Measurements from ENCODE around the gene PPDPF. TPM values are rescaled to one million over a fixed set of nuclear protein-coding genes. Genes with fewer than 3 reads are reported as not detected.

PPDPF gene
- total RNA-seq, 1 donor from 2014 or later, result 99.3 TPM

DNA sequence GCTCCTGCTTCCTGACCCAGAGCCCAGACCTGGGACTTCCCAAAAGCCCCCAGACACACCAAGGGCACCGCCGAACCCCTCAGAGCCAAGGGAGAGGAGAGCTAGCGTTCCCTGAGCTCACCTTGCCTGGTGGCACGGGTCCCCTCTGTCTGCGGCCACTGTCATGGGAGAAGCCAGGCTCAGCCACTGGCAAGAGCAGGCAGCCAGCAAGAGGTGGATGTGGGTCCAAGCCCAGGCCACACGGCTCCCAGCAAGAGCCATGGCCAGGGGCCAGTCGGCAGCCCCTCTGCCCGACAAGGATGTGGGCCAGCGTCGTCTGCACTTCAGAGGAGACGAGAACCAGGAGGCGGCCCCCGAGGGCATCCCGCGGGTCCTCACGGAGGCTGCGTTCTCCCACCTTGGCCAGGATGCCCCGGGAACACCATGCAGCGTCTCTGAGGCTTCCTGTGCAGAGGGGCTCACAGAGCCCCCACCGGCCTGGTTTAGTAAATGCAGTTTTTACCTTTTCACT is 2.2 kb upstream of the PPDPF start:
- no peak for DNase-seq (ENCODE audit: low read depth)
- TF ChIP-seq, protein P1, sequence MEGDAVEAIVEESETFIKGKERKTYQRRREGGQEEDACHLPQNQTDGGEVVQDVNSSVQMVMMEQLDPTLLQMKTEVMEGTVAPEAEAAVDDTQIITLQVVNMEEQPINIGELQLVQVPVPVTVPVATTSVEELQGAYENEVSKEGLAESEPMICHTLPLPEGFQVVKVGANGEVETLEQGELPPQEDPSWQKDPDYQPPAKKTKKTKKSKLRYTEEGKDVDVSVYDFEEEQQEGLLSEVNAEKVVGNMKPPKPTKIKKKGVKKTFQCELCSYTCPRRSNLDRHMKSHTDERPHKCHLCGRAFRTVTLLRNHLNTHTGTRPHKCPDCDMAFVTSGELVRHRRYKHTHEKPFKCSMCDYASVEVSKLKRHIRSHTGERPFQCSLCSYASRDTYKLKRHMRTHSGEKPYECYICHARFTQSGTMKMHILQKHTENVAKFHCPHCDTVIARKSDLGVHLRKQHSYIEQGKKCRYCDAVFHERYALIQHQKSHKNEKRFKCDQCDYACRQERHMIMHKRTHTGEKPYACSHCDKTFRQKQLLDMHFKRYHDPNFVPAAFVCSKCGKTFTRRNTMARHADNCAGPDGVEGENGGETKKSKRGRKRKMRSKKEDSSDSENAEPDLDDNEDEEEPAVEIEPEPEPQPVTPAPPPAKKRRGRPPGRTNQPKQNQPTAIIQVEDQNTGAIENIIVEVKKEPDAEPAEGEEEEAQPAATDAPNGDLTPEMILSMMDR (conservative IDR thresholded peaks at IDR 0.05; ENCODE audit: low read depth, low read length), result no peak

DNA sequence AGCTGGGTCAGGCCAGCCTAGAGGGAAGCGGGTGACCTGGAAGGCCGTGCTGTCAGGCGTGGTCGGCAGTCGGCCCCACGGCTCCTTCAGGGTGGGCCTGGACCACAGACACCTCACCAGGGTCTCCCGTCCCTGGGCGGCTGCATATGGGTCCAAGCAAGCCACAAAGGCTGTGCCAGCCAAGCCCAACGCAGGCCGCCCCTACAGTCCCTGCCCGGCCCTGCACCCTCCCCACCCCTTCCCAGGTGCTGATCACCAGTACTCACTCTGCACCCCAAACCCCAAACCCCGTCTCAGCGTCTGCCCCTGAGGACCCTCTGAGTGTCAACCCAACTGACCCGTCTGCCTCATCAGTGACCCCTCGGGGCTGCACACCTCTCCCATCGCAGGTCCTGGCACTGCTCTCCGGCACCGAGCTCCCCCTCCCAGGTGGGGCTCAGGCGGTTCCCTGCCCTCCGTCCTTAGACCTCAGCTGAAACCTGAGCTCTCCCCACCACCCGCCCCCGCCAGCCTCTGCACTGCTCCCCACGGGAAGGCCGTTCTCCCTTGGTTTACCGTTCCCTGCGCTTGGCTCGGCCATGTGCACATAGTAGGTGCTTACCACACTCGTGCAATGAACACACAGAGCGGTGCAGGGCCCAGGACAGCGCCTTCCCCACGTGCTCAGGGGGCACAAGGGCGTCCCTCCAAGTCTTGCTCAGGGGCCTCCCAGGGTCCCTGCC is 1.5 kb upstream of the PPDPF start:
- TF ChIP-seq, protein P1 (conservative IDR thresholded peaks at IDR 0.05; ENCODE audit: low read depth, low read length), result no peak
- H3K4me3 ChIP-seq (ENCODE audit: low read depth, low read length), result peak overlapping the region; percentile 86
- no peak for DNase-seq (ENCODE audit: low read depth)

More for the DNA sequence above, 2.2 kb upstream of the PPDPF start:
- H3K4me3 ChIP-seq (ENCODE audit: low read depth, low read length), result no peak overlapping the region

DNA sequence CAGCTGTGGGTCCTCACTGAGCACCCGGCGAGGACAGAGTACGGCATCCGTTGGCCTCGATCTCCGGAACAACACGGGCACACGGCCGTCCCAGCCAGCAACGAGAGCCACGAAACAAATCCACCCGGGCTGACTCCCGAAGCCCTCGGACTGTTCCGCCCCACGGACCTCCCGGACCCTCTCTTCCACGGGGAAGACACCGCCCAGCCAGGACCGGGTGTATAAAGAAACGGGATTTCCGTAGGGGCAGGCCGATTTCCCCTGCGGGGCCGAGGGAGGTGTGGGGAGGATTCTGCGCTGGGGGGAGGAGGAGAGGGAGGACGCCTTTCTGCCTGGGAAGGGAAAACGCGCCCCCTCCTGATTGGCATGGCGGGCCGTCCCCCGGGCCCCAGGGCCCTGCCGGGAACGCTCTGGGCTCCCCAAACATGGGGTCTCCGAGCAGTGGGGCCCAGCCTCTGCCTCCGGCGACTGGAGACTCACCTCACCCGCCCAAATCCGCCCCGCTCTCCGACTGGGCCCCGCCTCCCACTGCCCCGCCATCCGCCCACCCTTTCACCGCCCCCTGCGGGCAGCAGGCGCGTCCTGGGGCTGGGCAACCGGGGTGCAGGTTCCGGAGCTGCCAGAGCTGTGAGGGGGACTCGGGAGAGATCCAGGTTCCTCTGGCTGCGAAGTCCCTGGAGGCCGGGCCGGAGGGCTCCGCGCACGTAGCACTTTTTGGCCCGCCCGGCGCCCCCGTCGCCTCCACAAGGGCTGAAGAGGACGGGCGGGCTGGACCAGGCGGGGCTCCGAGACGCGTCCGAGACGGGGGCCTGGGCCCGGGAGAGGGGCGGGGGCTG is 679 bp upstream of the PPDPF start:
- H3K4me3 ChIP-seq (ENCODE audit: low read depth, low read length), result peak overlapping the region; percentile 86
- TF ChIP-seq, protein P1 (conservative IDR thresholded peaks at IDR 0.05; ENCODE audit: low read depth, low read length), result peak; percentile 32
- DNase-seq (ENCODE audit: low read depth), result no peak

DNA sequence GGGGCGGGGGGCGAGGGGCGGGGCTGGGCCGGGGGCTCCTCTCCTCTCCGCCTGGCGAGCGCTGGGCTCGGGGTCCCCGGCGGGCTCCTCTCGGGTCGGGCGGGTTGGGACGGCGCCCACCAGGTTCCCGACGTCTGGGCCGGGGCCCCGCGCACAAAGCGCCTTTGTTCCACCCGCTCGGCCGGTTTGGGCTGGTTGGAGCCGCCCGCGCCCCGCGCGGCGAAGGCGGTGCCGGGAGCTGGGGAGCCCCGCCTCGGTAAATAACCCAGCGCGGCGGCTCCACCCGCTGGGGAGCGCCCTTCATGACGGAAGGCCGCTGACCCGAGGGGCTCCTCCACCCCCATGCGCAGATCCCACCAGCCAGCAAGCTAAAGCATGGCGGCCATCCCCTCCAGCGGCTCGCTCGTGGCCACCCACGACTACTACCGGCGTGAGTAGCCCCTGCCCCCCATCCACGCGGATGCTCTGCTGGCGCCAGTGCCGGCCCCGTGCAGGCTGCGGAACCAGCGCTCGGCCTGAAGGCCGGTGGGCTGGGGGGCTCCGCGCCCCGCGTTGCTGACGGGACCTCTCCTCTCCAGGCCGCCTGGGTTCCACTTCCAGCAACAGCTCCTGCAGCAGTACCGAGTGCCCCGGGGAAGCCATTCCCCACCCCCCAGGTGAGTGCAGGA is 503 bp downstream of the PPDPF start:
- H3K4me3 ChIP-seq (ENCODE audit: low read depth, low read length), result peak overlapping the region; percentile 86
- TF ChIP-seq, protein P1 (conservative IDR thresholded peaks at IDR 0.05; ENCODE audit: low read depth, low read length), result no peak
- no peak for DNase-seq (ENCODE audit: low read depth)

DNA sequence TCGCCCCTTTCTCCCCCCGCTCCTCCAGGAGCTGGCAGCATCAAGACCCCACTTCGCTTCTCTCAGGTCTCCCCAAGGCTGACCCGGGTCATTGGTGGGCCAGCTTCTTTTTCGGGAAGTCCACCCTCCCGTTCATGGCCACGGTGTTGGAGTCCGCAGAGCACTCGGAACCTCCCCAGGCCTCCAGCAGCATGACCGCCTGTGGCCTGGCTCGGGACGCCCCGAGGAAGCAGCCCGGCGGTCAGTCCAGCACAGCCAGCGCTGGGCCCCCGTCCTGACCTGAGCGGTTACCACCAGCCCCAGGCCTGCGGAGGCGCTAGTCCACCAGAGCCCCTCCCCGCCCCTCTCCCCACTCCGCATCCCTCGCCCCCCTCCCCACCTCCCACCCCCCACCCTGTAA is 1.0 kb downstream of the PPDPF start:
- TF ChIP-seq, protein P1 (conservative IDR thresholded peaks at IDR 0.05; ENCODE audit: low read depth, low read length), result no peak
- peak overlapping the region; percentile 86 for H3K4me3 ChIP-seq (ENCODE audit: low read depth, low read length)
- DNase-seq (ENCODE audit: low read depth), result no peak

DNA sequence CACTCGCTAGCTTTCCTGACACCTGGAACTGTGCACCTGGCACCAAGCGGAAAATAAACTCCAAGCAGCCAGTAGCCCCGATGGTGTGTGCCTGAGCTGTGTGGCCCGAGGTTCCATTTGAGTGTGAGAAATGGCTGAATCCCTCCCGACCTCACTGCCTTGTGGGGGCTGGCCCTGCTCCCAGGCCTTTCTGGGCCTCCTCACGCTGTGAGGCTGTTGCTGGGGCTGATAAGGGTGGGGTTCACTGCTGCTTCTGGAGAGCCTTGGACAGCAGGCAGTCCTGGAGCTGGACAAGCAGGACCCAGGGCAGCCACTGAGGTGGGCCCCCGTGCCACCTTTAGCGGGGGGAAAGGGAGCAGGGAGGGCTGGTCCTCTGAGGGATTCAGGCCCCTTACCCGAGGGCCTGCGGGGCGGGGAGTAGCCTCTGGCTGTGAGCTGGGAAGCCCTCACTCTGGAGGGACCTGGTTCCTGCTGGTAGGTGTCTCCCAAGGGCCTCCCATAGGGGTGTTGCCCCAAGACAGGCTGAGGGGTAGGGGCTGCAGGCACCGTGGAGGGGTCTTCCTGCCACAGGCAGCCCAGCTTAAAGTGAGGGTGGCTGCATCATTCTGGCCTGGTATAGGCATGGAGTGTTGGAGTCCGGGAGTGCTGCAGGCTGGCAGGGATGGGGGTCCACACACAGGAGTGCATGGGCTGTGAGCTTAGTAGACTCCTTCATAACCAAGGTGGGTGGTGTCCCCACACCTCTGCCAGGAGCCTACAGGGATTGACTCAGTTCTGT is 1.7 kb downstream of the PPDPF start:
- DNase-seq (ENCODE audit: low read depth), result no peak
- TF ChIP-seq, protein P1 (conservative IDR thresholded peaks at IDR 0.05; ENCODE audit: low read depth, low read length), result no peak

More for the DNA sequence above, 1.7 kb downstream of the PPDPF start:
- H3K4me3 ChIP-seq (ENCODE audit: low read depth, low read length), result peak overlapping the region; percentile 86

Data from epithelial cell of proximal tubule (primary cell).